LHCN-M2 (cell line): ENCODE data around the gene TRAPPC2L. TPM values are rescaled to one million over a fixed set of nuclear protein-coding genes. Genes with fewer than 3 reads are reported as not detected.

Source experiments
- DNase-seq: peaks from one replicate; pipeline ENCODE4 v3.0.0-alpha.2; 2012; ENCODE audit warnings: low read depth
- total RNA-seq: library from RNA; depleted of rRNA; stranded (reverse); fragments of >200 nt; gene quantifications from 2 replicates; pipeline ENCODE4 v1.2.3, GENCODE V29; 2014; rRNA removed

The TRAPPC2L gene
- total RNA-seq, 1 experiment from 2014 or later: 49.6 TPM

DNA sequence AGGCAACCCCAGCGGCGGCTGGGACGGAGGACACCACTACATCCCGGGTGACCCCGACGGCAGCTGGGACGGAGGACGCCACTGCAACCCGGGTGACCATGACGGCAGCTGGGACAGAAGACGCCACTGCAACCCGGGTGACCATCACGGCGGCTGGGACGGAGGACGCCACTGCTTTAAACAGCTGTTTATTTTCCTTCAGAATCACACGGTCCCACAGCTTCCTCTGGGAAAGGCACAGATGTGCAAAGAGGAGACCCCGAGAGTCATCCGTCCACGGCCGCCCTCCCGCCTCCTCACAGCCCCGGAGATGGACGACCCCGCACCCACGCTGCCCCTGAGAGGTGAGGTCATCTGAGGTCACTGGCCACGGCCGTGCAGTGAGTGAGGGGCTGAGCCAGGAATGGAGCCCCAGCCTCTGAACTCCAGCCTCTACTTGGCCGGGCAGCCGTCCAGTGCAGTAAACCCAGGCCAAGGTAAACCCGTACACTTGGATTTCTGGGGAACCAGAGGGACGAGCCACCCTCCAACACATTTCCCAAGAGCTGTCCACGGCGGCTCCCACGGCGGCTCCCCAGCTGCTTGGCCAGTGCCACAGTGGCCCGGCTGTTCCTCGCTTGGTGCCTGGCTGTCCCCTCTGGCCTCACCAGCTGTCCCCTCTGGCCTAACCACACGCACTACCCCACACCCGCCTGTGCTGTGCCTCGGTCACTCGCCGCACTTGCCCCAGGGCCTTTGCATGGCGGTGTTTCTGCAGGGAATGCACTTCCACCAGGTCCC lies 52.7 kb downstream of the TRAPPC2L start:
- no peak for DNase-seq

DNA sequence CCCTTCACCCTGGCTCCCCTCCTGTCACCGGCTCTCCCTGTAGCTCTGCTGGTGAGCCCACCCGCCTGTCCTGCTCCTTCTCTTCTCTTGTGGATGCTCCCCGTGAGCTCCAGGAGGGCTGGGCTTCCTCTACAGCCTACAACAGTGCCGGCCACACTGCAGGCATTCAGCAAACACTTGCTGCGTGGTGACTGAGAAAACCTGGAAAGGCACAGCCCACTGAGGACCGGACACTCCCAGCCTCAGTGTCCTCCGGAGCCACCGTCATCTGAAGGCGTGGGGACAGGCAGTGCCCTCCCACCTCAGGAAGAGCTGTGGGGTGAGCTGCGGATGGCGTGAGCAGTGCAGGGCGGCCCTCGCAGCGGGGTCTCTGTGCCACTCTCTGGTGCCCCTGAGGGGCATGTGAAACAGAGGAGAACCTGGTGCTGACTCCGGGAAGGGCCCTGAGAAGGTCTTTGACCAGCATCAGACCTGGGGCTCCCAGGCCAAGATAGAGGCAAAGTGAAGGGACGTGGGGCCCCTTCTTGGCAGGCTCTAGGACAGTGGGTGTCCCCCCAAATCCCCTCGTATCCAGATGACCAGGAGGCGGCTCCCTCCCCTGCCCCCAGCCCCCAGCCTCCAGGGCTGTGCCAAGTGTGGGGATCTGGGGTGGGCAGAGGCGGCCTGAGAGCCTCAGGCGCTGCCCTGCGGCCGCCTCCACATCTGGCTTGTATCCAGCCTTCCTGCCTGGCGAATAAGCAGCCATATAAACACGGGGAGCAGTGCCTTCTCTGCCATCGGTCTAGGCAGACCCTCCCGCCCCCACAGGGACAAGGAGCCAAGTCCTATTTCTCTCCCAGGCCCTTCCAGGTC lies 53.6 kb downstream of the TRAPPC2L start:
- no peak for DNase-seq

DNA sequence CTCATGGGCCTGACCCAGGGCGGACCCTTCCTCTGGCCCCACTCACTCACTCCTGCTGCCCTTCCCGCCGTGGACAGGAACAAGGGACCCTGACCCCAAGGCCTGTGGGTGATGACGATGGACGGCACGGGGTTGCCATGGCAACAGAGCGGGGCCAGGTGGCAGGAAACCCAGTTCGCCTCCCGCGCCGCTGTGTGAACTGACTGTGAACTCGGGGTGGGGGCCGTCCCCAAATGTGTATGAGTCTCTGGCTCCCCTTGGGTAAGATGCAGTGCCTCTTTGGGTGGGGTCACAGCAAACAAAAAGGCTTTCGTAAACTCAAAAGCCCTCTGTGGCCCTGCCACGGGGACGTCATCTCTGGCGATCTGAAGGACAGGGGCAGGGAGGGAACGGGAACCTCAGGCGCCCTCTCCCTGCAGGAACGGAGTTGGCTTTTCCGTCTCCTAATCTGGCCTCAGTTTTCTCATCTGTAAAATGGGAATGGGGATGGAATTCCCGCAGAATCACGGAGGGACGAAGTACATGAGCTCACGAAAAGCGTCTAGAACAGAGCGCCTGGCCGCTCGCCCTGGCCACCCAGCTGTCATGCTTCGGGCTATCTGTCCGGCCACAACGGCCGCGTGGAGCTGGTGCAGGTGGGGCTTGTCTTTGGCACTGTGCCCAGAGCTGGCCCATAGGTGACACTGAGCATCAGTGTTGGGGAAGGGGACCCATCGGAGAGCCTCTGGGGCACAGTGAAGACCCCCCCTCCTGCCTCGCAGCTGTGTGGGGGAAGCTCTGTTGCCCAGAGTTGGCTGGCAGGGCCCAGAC lies 54.4 kb downstream of the TRAPPC2L start:
- no peak for DNase-seq

DNA sequence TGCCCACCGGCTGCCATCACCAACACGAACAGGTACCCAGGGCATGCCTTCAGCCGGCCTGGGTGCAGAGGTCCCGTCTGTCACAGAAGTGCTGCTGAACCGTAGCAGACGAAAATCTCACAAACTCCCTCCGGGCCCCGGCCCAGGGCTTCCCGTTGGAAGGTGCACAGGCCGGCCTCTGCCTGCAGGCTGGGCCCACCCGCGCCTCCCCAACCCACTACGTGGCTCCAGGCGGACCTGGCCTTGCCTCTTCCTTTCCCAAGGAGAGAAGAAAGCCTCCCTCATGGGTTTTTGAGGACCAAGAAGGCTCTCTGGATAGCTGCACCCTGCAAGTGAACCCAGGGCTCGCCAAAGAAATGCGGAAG lies 55.0 kb downstream of the TRAPPC2L start:
- no peak for DNase-seq

Other genes with a start within 250 kb of the TRAPPC2L start
- not detected in 2 replicates for gene IL17C, start 218.6 kb upstream of the TRAPPC2L start, total RNA-seq
- 0.52 and 0.90 TPM in 2 replicates for gene CYBA, start 206.1 kb upstream of the TRAPPC2L start, total RNA-seq
- 31.8 and 37.8 TPM in 2 replicates for gene MVD, start 194.0 kb upstream of the TRAPPC2L start, total RNA-seq
- 0.19 and 0.57 TPM in 2 replicates for gene SNAI3, start 170.6 kb upstream of the TRAPPC2L start, total RNA-seq
- 20.5 and 21.9 TPM in 2 replicates for gene RNF166, start 150.7 kb upstream of the TRAPPC2L start, total RNA-seq
- gene CTU2, start 150.6 kb upstream of the TRAPPC2L start, total RNA-seq: 17.8 and 18.7 TPM in 2 replicates
- 138 and 140 TPM in 2 replicates for gene PIEZO1, start 71.9 kb upstream of the TRAPPC2L start, total RNA-seq
- 44.9 and 53.4 TPM in 2 replicates for gene CDT1, start 53.3 kb upstream of the TRAPPC2L start, total RNA-seq
- gene APRT, start 45.2 kb upstream of the TRAPPC2L start, total RNA-seq: 142 and 145 TPM in 2 replicates
- gene GALNS, start 180 bp upstream of the TRAPPC2L start, total RNA-seq: 17.1 and 21.5 TPM in 2 replicates
- not detected in 2 replicates for gene PABPN1L, start 9.5 kb downstream of the TRAPPC2L start, total RNA-seq
- gene CBFA2T3, start 120.1 kb downstream of the TRAPPC2L start, total RNA-seq: not detected in 2 replicates
- 18.3 and 18.9 TPM in 2 replicates for gene ACSF3, start 236.7 kb downstream of the TRAPPC2L start, total RNA-seq